Activated CD8-positive, alpha-beta T cell treated with anti-CD3 and anti-CD28 coated beads for 36 hours (primary cell): ENCODE data around the gene NELFB. TPM values are rescaled to one million over a fixed set of nuclear protein-coding genes. Genes with fewer than 3 reads are reported as not detected.

Source experiments
- ATAC-seq: fragments of 200-7000 bp; cut with Tn5 transposase; one replicate; pipeline ENCODE4 v1.10.0; 2021; ENCODE audit warnings: mild to moderate bottlenecking, moderate library complexity
- CTCF ChIA-PET: fragments of 350-600 bp; sonication (Branson Sonifier 250); formaldehyde crosslinking; loops from one replicate; lab custom pipeline; 2021; ENCODE audit warnings: antibody characterized with exemption; lab: Charles Lee
- POLR2A ChIA-PET: fragments of 350-600 bp; sonication (Branson Sonifier 250); formaldehyde crosslinking; loops from one replicate; lab custom pipeline; 2021; ENCODE audit warnings: antibody characterized with exemption; lab: Charles Lee
- DNase-seq: peaks from one replicate; pipeline ENCODE4 v3.0.0-alpha.2; 2020
- H3K27ac Mint-ChIP-seq: one replicate; pipeline ENCODE4 v1.8.0; 2021; ENCODE audit warnings: mild to moderate bottlenecking, mixed read lengths
- H3K27me3 Mint-ChIP-seq: one replicate; pipeline ENCODE4 v1.8.0; 2021; ENCODE audit warnings: mixed read lengths
- H3K36me3 Mint-ChIP-seq: one replicate; pipeline ENCODE4 v1.8.0; 2021; ENCODE audit warnings: low read depth, mixed read lengths
- H3K4me1 Mint-ChIP-seq: one replicate; pipeline ENCODE4 v1.8.0; 2021; ENCODE audit warnings: low read depth, mixed read lengths
- H3K4me3 Mint-ChIP-seq: one replicate; pipeline ENCODE4 v1.8.0; 2021; ENCODE audit warnings: mild to moderate bottlenecking, moderate library complexity, mixed read lengths
- H3K9me3 Mint-ChIP-seq: one replicate; pipeline ENCODE4 v1.8.0; 2021; ENCODE audit warnings: mixed read lengths
- intact Hi-C: fragments of 100-400 bp; cut with micrococcal nuclease; formaldehyde crosslinking; loops from one replicate; pipeline ENCODE4 v1.10.0; 2022
- total RNA-seq, 2 experiments: library from RNA; stranded (reverse); gene quantifications; one replicate each; pipeline ENCODE4 v1.2.3, GENCODE V29; 2021
- TF ChIP-seq, protein P1 (sequence below): fragments of 200-600 bp; IDR thresholded peaks from one replicate; pipeline ENCODE4 v1.8.0; 2022; ENCODE audit warnings: antibody characterized with exemption, mild to moderate bottlenecking

Gene NELFB
- total RNA-seq, 2 experiments from 2014 or later: 50.9 to 54.3 TPM

- no peaks in the 10 kb centered on the region for H3K9me3 Mint-ChIP-seq
- peaks cover 9% of the 10 kb centered on the region for H3K27me3 Mint-ChIP-seq
- H3K36me3 Mint-ChIP-seq: no peaks in the 10 kb centered on the region
- intact Hi-C loops: no loop called here
- H3K4me1 Mint-ChIP-seq: peaks cover 11% of the 10 kb centered on the region
- CTCF ChIA-PET: no interaction called here
- H3K27ac Mint-ChIP-seq: no peak overlapping the region
- ATAC-seq (no peak), DNase-seq (no peak)
- TF ChIP-seq, protein P1, sequence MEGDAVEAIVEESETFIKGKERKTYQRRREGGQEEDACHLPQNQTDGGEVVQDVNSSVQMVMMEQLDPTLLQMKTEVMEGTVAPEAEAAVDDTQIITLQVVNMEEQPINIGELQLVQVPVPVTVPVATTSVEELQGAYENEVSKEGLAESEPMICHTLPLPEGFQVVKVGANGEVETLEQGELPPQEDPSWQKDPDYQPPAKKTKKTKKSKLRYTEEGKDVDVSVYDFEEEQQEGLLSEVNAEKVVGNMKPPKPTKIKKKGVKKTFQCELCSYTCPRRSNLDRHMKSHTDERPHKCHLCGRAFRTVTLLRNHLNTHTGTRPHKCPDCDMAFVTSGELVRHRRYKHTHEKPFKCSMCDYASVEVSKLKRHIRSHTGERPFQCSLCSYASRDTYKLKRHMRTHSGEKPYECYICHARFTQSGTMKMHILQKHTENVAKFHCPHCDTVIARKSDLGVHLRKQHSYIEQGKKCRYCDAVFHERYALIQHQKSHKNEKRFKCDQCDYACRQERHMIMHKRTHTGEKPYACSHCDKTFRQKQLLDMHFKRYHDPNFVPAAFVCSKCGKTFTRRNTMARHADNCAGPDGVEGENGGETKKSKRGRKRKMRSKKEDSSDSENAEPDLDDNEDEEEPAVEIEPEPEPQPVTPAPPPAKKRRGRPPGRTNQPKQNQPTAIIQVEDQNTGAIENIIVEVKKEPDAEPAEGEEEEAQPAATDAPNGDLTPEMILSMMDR: no peak
- POLR2A ChIA-PET: interaction anchor here (1.0 to 1.3 kb wide), 3 partner anchors 14 to 39 kb away, joined by 3 to 4 read pairs (median 3); partner anchors contain the start of gene NELFB
- H3K4me3 Mint-ChIP-seq: no peak overlapping the region
Observed at GRCh38 chr9:137279741-137280473, 24.8 kb downstream of the NELFB start.

GRCh38 chr9:137280474-137281344 lies 25.6 kb downstream of the NELFB start:
- Mint-ChIP-seq H3K27me3 (peaks cover 9% of the 10 kb centered on the region), H3K4me1 (peaks cover 11% of the 10 kb centered on the region), H3K36me3 (no peaks in the 10 kb centered on the region), H3K9me3 (no peaks in the 10 kb centered on the region), H3K27ac (no peak overlapping the region), H3K4me3 (no peak overlapping the region)
- no peak for ATAC-seq
- intact Hi-C loops: no loop called here
- TF ChIP-seq, protein P1: no peak
- DNase-seq: no peak
- ChIA-PET POLR2A (interaction anchor here (1.0 to 1.3 kb wide), 3 partner anchors 13 to 40 kb away, joined by 3 to 4 read pairs (median 3); partner anchors contain the start of gene NELFB), CTCF (no interaction called here)

DNA sequence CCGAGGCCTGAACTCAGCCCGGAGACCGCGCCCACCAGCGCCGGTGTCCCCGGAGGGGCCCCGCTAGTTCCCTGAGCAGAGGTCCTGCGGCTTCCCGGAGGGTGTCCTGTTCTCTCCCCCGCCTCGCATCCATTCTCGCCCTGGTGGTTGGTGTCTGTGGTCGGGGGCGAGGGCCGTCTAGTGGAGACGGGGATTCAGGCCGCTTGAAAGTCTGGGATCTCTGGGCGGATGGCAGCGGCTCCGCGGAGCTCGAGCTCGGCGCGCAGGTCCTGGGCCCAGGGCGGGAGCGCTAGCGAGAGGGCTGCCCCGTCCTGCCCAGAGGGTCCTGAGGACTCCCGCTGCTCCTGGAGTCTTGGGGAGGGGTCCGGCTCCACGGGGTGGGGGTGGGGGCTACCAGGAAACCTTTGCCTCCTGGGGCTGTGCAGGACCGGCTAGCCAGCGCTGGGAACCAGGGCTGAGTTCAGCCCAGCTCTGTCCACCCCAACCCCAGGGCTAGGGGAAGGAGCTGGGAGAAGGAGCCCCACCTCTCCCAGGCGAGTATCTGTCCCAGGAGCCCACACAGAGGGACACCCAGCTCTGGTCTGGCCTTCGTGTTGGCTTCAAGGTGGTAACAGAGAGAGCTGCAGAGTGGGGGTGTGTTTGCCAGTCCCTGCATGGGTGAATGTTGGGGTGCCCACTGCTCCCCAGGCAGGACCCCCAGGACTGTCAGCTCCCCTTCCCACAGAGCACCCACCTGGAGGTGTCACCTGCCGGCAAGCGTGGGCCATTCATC lies 26.4 kb downstream of the NELFB start:
- H3K4me3 Mint-ChIP-seq: no peak overlapping the region
- POLR2A ChIA-PET: interaction anchor here (1.2 kb wide), 2 partner anchors 41 to 126 kb away, joined by 3 to 4 read pairs; no protein-coding TSS in a partner anchor
- DNase-seq (no peak), ATAC-seq (no peak)
- peaks cover 10% of the 10 kb centered on the region for H3K4me1 Mint-ChIP-seq
- no peaks in the 10 kb centered on the region for H3K9me3 Mint-ChIP-seq
- TF ChIP-seq, protein P1: no peak
- no peaks in the 10 kb centered on the region for H3K36me3 Mint-ChIP-seq
- intact Hi-C loops: no loop called here
- peaks cover 9% of the 10 kb centered on the region for H3K27me3 Mint-ChIP-seq
- CTCF ChIA-PET: no interaction called here
- H3K27ac Mint-ChIP-seq: no peak overlapping the region

DNA sequence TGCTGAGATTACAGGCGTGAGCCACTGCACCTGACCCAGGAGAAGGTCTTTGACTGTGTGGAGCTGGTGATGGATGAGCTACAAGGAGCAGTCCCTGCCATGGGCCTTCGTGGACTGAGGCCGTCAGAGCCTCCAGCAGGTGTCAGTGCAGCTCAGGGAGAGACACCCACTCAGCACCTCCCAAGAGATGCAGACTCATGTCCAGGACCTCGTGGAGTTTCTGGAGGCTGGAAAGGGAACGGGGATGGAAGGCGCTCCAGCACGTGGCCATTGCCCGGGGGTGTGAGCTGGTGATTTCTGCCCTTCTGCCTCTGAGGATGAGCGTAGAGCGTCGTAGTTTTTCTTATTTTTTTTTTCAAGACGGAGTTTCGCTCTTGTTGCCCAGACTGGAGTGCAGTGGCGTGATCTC lies 31.9 kb downstream of the NELFB start:
- Mint-ChIP-seq H3K4me1 (no peaks in the 10 kb centered on the region), H3K4me3 (no peak overlapping the region), H3K36me3 (no peaks in the 10 kb centered on the region), H3K27me3 (peaks cover 6% of the 10 kb centered on the region), H3K9me3 (no peaks in the 10 kb centered on the region), H3K27ac (no peak overlapping the region)
- intact Hi-C loops: no loop called here
- ATAC-seq (peak; percentile 71), DNase-seq (peak; percentile 53)
- TF ChIP-seq, protein P1: no peak
- ChIA-PET POLR2A (interaction anchor here (0.8 to 1.4 kb wide), 3 partner anchors 10 to 30 kb away, joined by 3 to 4 read pairs (median 3); partner anchors contain the start of gene TOR4A), CTCF (interaction anchor here (0.6 to 1.8 kb wide), 17 partner anchors 14 to 254 kb away, joined by 3 to 8 read pairs (median 3); partner anchors contain the start of genes EXD3, NOXA1 and NRARP)
